LNCaP clone FGC (cell line): ENCODE measurements around the gene RAB20.
"Not testable (repeated sequence)": the region's sequence is repeated elsewhere in the genome, so short reads cannot be mapped to it uniquely, and the experiment has no call there.

Experiments used
- DNase-seq: peaks from one replicate; pipeline ENCODE4 v3.0.0-alpha.2; 2011; ENCODE audit warnings: low read depth
- H3K4me3 ChIP-seq: 2 replicates; pipeline ENCODE4 v1.5.1; 2011; ENCODE audit warnings: mild to moderate bottlenecking, low read depth, low read length, control low read depth
- TF ChIP-seq, protein P1 (sequence below): IDR thresholded peaks from 2 replicates; pipeline ENCODE4 v1.5.1; 2012; ENCODE audit warnings: mild to moderate bottlenecking; ENCODE audit not compliant: control insufficient read depth, insufficient read depth; ENCODE audit errors: extremely low read depth

The RAB20 gene

GRCh38 chr13:110492679-110493593 is 68.6 kb downstream of the RAB20 start:
- DNase-seq = no peak
- no peak overlapping the region for H3K4me3 ChIP-seq
- TF ChIP-seq, protein P1, sequence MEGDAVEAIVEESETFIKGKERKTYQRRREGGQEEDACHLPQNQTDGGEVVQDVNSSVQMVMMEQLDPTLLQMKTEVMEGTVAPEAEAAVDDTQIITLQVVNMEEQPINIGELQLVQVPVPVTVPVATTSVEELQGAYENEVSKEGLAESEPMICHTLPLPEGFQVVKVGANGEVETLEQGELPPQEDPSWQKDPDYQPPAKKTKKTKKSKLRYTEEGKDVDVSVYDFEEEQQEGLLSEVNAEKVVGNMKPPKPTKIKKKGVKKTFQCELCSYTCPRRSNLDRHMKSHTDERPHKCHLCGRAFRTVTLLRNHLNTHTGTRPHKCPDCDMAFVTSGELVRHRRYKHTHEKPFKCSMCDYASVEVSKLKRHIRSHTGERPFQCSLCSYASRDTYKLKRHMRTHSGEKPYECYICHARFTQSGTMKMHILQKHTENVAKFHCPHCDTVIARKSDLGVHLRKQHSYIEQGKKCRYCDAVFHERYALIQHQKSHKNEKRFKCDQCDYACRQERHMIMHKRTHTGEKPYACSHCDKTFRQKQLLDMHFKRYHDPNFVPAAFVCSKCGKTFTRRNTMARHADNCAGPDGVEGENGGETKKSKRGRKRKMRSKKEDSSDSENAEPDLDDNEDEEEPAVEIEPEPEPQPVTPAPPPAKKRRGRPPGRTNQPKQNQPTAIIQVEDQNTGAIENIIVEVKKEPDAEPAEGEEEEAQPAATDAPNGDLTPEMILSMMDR = no peak

DNA sequence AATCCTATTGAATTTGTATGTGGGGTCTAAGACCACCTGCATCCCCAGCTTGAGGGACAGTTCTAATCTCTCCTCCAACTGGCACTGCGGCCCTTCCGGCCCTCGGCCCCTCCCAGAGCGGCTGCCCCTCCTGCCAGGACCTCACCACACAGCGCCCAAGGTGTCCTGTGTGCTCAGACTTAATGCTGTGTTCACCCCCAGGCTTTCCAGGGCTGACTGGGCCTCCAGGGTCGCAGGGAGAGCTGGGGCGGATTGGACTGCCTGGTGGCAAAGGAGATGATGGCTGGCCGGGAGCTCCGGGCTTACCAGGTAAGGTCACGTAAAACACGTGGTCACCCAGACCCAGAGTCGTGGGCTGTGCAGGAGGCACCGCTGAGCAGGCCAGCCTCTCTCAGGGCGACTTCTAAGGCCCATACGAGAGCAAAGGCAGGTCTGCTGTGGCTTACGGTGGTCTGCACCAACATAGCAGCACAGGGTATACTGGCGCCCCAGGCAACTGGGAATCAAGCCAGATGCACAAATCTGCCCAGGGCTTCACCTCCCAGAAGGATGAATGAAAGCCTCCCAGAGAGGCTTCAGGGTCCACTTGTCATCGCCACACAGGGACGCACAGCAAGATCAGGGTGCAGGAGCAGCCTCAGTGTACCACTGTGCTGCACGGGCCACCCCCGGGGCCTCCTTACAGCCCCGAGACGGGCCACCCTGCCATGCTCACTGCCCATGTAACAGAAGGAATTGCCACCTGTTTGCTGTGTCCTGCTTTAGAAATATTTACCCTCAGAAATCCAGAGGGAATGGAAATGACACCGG is 69.4 kb downstream of the RAB20 start:
- TF ChIP-seq, protein P1 = no peak
- DNase-seq = no peak

GRCh38 chr13:110490009-110490770 is 71.3 kb downstream of the RAB20 start:
- no peak for DNase-seq
- TF ChIP-seq, protein P1 = no peak
- H3K4me3 ChIP-seq = no peak overlapping the region

More for the DNA sequence above, 69.4 kb downstream of the RAB20 start:
- H3K4me3 ChIP-seq = no peak overlapping the region

- not testable (repeated sequence) for H3K4me3 ChIP-seq, DNase-seq
These were observed 74.6 kb downstream of the RAB20 start for GRCh38 chr13:110486880-110487279.

GRCh38 chr13:110486061-110486715 is 75.3 kb downstream of the RAB20 start:
- TF ChIP-seq, protein P1 = no peak
- H3K4me3 ChIP-seq = no peak overlapping the region
- no peak for DNase-seq

GRCh38 chr13:110485604-110486003 is 75.9 kb downstream of the RAB20 start:
- TF ChIP-seq, protein P1 = no peak
- no peak for DNase-seq
- no peak overlapping the region for H3K4me3 ChIP-seq
